NCI-H748 treated with DMSO at 0.1 percent for 48 hours (cell line): Measurements from ENCODE around the gene XYLB.

ENCODE experiments used
- DNase-seq: peaks from one replicate; lab custom pipeline; 2025; lab: John Stamatoyannopoulos, UW

The XYLB gene

DNA sequence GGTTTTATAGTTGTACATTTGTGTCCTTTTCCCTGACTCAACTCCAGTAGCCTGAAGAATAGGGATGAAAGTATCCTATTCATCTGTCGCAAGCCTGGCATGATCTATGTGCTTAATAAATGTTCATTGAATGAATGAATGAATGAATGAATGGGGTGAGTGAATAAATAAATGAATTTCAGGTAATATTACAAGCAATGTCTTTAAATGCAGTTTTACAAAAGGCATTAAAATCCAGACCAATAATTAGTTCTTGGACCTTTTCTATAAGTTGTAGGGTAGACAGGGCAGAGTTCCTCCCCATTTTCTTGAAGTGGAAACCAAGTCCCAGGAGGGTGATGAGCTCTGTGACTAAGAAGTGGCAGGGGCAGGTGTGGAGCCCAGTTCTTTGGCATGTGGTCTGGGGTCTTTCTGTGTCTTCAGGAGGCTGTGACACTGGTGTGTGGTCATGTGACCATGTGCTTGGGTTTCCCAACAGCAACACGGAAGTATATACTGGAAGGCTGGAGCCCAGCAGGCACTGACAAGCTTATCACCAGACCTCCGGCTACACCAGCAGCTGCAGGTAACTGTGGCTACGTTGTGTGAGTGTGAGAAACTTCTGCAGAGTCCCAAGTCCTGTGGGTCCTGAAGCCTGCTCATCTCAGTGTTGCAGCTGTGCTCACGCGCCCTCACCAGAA is 18.3 kb downstream of the XYLB start:
- DNase-seq = no peak

DNA sequence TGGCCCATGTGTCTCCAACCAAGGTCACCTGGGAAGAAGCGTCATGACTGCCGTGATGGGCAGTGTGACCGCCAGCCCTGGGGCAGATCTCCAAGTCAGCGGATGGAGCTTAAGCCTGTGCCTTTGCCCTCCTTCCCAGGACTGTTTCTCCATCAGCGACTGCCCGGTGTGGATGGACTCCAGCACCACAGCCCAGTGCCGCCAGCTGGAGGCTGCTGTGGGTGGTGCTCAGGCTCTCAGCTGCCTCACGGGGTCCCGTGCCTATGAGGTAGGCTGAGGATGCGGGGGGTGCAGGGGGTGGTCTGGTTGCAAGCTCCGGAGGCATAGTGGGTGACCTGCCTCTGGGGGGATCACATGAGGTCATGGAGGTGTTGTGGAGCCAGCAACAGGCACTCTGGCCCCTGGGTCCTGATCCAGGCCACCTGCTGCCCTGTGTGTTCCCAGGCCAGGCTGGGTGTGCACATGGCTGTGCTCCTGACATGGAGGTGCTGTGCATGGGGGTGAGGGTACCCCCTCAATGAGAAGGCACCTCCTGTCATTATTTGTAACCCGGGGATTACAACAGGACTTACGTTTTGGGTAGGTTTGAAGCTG is 19.0 kb downstream of the XYLB start:
- no peak for DNase-seq

DNA sequence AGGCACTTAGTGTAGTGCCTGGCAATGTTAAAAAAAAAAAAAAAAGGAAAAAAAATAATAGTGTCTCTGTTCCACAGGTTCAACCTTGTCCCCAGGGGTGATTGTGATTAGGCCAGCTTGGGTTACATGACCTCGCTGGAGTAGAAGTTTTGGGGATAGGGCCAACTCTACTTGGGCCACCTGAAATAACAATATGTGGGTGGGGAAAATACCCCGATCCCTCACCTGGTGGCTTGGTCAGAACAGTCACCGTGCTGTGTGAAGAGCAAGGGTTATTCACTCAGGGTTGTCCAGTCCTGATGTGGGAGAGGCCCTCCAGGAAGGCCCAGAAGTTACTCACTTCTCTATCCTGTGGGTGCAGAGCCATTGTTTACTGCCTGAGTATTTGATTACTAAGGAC is 19.5 kb downstream of the XYLB start:
- DNase-seq = no peak

DNA sequence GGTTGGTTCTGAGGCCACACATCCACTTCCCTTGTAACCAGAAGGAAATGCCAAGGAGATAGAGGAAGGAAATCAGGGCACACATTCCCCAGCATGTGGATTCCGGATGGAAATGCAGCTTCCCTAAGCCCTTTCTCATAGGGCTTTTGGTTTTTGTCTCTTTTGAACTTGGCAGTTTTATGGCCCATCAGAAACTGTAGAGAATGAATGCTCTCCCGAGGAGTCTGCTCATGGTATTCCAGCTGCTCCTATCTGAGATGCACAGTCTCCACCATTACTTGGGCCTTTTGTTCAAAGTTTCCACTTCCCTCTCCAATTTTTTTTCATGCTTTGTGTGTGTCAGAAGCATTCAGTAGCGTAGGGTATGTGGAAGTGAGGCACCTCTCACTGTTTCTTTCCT is 21.2 kb downstream of the XYLB start:
- no peak for DNase-seq

DNA sequence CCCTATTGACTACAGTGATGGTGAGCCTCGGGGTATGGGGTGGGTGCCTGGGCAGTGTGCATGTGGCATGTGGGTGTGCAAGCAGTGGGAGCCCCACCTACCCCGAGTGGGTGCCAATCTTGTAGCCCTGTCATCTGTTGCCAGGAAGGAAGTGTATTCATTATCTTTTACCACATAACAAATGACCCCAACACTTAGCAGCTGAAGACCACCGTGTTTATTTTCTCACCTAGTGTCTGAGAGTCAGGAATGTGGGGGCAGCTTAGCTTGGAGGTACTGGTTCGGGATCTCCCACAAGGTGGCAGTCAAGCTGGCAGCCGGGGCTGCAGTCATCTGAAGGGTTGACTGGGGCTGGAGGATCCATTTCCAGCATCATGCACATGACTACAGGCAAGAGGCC is 21.7 kb downstream of the XYLB start:
- DNase-seq = no peak

DNA sequence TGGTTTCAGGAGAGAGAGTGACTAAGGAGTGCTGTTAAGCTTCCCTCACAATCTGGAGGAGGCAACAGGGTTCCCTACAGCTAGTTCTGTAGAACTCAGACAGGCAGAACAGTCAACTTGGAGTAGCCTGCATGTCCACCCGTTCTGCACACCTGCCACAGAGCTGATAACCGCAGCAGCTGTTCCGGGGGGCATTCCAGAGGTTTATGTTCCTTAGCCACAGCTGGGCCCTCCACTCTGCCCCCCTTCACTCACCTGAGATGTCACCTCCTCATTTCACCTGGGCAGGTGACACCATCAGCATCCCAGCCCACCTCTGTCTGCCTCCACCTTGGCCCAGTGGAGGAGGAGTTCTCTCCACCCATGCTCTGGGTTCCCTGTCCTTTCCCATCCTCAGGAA is 22.6 kb downstream of the XYLB start:
- DNase-seq = no peak

DNA sequence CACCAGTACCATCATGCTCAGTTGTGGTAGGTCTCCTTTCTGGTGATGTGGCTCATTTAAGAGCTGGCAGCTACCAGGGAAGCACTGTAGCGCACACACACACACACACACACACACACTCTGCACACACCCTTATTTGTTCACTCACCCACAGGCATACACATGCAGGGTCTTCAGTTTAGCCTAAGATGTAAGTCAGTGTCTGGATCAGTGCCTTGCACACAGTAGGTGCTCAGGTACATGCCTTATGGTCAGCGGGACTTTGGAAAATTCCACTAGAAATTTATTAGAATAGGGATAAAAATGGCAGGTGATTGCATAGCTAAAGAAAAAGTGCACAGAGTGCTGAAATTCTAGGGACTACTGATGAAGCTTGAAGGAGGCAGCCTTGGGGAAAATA is 23.6 kb downstream of the XYLB start:
- no peak for DNase-seq

DNA sequence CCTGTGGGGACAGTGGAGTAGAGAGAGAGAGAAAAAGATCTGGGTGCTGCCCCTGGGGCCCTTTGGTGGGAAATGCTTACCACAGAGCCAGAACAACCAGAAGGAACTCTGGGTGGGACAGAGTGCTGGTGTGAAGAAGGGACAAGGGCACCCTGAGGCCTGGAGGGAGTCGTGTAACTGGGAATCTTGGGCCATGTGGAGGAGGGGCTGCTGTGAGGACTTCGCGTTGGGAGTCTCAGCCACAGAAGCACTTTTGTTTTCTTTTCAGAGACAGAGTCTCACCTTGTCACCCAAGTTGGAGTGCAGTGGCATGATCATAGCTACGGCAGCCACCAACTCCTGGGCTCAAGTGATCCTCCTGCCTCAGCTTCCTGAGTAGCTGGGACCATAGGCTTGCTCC is 24.3 kb downstream of the XYLB start:
- no peak for DNase-seq

DNA sequence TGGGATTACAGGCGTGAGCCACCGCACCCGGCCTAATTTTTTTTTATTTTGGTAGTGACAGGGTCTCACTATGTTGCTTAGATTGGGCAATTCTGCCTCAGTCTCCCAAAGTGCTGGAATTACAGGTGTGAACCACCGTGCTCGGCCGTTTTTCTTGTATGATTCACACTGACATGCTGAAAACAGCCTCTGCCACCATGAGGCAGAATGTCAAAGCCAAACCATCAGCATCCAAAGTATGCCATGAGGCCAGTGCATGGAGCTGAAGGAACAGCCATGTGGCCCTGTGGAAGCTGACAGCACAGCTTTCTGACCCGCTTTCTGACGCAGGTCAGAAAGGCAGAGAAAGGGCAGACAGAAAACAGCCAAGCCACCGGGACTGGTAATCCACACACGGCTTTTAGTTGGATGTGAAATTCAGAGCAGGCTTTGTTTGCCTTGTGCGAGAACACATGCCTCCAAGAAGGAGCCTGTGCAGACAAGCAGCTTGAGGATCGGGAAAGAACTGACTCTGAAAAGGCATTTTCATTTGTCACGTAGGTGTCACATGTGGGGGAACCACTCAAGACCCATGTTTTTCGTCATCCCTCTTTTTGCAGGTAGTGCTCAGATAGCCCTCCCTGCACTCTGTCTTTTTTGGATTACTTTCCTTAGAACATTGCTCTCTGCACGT is 25.1 kb downstream of the XYLB start:
- DNase-seq = no peak

DNA sequence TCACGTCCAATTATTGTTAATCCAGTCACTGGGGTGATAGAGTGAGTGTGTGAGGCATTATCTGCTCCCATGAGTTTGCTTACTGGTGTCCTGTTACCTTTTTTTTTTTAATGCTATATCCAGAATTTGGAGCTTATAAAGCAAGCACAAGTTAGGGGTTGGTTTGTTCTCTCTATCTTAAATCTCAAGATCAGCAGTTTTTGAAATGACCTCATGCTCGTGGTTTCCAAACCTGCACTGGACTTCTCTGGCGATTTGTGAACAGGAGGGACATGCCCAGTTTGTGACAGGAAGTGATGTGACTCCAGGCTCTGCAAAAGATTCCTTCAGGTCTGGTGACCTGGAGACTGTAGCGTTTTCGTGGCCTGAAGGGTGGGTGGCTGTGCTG is 25.6 kb downstream of the XYLB start:
- no peak for DNase-seq

DNA sequence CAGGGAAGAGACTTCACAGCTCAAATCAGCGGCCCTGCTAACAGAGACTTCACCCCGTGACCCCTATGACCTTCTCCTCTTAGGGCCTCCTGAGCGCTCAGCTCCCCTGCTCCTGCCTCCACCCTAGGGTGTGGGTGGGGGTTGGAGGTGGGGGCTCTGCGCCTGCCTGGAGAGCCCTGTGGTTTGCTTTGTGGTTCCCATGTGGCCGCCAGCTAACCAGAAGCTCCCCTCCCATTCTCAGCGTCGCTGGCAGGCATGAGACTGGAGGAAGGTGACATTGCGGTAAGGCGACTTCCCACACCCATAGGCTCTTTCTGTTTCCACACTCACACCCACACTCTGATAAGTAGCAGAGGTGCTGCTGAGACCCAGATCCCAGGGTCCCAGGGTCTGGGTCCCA is 27.6 kb downstream of the XYLB start:
- DNase-seq = no peak

DNA sequence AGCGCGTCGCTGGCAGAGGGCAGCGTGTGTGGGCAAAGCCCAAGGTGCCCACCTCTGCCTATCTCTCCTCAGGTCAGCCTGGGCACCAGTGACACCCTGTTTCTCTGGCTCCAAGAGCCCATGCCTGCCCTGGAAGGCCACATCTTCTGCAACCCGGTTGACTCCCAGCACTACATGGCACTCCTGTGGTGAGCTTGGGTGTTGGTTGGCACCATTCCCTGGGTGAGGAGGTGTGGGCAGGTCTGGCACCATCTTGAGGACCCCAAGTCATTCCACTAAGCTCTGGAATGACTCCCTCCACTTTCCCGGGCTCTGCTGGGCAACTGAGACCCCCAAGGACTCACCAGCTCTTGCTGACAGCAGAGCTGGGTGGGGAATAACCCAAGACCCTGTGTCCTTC is 28.5 kb downstream of the XYLB start:
- no peak for DNase-seq

DNA sequence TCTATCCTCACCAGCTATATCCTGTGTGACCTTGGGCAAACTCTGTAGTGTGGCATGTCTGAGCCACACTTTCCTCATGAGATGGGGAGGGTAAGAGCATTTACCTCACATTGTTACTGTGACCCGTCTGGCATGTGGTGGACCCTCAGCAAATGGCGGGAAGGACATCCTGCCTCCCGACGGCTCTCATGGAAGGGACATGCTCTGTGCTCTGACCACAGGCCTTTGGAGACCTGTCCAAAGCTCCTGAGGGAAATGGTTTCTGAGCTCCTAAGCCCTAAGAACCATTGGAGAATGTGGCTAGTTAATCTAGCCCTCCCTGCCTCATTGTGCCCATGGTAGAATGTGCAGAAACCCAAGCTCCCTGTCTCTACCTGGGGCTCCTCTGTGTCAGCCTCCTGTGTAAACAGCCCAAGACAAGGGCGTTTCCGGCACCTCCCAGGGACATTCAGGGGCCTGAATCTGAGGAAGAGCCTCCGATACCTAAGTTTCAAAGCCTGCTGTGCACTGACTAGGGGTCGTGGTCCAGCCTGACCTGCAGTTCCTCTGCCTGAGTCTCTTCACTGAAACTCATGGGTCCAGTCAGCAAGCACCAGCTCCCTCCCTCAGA is 29.0 kb downstream of the XYLB start:
- no peak for DNase-seq

DNA sequence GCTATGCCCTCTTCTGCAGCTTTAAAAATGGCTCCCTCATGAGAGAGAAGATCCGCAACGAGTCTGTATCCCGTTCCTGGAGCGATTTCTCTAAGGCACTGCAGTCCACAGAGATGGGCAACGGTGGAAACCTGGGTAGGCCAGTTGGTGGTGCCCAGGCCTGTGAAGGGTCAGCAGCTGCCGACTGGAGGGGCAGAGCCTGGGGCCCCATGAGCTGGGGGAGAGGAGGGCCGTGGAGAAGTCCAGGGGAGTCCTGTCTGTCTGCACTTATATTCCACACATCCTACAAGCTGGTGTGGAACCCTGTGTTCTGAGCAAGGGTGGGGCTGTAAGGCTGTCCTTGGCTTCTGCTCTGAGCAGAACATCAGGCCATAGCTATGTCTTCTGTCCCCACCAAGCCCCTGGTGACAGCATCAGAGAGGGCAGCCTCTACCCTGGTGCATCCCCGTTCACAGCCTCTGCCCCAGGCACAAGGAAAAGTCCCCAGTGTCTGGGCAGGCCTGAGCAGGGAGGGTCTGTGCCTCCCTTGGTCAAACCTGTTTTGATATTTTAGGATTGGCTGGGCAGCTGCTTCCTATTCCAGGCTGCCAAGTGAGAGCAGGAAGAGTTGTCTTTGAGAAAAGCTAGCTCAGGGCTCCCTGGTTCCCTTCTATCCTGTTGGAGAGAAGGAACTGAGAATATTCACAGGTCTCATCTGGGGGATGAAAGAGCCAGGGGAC is 29.7 kb downstream of the XYLB start:
- no peak for DNase-seq

DNA sequence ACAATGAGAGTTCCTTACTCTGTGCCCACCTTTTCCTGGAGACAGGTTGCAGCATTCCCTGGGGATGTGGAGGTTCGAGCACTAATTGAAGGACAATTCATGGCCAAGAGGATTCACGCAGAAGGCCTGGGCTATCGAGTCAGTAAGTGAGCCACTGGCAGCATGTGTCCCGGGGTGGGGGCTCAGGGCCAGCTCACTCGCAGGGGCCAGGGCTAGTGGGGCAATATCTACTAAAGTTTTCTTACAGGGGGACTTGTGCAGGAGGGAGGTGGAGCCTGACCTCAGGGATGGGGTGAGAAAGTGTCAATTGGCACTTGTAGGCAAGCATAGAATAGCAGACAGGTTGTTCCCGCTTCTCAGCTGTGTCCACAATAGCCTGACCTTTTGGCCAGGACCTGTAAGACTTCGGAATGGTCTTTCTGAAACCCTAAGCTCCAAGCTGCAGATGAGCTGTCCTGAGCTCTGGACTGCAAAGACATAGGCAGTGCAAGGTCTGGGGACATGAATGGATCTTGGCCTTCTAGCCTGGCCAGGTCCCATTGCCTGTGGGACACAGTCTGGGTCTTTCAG is 32.7 kb downstream of the XYLB start:
- DNase-seq = no peak

DNA sequence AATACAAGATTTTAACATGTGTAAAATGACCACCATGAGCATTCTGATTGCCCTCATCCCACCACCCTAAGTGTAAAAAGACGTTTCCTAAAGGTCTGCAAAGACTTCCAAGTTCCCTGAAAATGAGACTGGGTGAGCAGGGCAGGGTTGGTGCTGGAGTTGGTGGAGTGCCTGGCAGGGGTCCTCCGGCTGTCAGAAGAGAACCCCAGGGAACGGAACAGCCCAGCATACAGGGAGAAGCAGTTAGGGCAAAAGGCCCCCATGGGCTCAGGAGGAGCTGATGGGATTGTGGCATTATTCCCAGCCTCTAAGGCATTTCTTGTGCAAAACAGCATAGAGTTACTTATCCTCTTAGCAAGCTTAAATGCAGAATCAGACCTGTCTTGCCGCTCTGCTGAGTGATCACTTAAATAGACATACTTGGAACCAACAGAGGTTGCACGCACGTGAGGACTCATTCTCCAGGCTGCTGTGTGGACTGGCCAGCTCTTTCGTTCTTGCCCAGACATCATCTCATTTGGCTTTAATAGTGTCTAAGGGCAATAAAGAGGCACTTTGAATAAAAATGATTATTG is 36.0 kb downstream of the XYLB start:
- no peak for DNase-seq

DNA sequence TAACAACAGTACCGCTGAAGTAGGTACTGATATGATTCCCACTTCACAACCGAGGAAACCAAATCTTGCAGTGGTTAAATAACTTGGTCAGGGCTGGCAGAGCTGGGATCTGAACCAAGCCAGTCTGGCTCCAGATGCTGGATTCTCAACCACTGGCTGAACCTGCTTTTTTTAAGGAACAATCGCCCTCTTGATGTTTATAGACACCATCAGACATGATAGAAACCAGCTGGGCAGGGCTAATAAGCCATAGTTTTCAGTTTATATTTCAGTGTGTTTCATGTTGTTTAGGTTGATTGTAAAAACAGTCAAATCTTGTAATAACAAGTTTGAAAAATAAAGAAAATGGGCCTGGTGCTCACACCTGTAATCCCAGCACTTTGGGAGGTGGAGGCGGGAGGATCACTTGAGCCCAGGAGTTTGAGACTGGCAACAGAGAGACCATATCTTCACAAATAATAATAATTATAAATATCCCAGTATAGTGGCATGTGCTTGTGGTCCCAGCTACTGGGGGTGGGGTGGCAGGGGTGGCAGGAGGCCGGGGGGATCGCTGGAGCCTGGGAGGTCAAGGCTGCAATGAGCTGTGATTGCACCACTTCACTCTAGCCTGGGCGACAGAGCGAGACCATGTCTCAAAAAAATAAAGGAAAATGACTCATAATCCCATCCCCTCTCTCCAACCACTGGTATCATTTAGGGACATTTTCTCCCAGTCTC is 36.7 kb downstream of the XYLB start:
- DNase-seq = no peak

DNA sequence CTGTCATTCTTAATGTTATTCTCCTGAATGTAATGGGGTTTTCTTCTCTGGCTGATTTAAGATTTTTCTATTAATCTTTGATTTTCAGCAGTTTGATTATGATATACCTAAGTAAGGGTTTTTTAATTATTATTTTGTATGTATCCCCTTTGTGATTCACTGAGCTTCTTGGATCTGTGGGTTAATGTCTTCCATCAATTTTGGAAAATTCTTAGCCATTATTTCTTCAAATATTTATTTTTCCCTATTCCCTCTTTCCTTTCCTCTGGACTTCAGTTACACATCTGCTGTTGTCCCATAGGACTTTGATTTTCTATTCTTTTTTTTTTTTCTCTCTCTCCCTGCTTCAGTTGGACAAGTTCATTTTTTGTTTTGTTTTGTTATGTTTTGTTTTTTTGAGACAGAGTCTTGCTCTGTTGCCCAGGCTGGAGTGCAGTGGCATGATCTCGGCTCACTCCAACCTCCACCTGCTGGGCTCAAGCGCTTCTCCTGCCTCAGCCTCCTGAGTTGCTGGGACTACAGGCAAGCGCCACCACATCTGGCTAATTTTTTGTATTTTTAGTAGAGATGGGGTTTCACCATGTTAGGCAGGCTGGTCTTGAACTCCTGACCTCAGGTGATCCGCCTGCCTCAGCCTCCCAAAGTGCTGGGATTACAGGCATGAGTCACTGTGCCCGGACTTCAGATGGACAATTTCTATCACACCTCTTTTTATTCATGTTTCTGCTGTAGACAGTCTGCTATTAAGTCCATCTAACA is 40.6 kb downstream of the XYLB start:
- DNase-seq = no peak

DNA sequence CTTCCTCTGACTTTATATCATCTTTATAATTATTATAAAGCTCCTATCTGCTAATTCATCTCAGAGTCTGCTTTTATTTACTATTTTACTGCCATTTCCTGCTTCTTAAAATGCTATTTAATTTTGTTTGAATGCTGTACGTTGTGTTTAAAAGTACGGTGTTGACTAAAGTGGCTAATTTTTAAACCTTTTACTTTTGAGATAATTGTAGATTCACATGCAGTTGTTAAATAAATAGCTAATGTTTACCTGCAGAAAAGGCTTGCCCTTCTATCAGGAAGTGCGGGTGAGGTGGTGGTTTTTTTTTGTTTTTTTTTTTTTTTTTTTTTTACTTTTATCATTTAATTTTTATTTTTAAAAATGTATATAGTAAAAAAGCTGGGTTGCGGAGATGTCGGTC is 41.3 kb downstream of the XYLB start:
- DNase-seq = no peak

DNA sequence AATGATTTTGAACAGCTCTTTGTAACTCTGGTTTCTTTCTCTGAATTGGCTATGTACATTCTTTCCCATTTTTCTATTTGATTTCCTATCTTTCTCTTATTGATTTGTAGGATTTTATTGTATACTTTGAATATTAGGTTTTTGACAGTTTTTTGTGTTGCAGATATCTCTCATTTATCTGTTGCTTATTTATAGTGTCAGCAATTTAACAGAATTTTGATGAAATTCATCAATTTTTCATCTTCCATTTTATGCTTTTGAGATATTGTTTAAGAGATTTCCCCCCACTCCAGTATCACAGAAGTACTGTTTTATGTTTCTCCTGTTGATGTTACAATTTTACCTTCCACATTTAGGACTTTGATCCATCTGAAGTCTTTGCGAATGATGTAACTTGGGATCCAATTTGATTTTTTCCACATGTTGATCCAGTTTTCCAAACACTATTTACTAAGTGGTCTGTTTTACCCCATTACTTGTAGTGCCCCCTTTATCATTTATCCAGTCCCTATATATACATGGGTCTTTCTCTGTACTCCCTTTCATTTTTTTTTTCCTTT is 46.1 kb downstream of the XYLB start:
- no peak for DNase-seq
